IPS DF 19.7 (cell line): ENCODE results near the gene MROH2A.
"Not testable (repeated sequence)": the region's sequence is repeated elsewhere in the genome, so short reads cannot be mapped to it uniquely, and the experiment has no call there.

Experiments used
- DNase-seq: peaks from one replicate; pipeline ENCODE4 v3.0.0-alpha.2; 2013; ENCODE audit warnings: low read depth, low spot score

Gene MROH2A

GRCh38 chr2:233853883-233854240 is 75.7 kb downstream of the MROH2A start:
- DNase-seq: no peak

- peak; percentile 82 for DNase-seq
Observed at GRCh38 chr2:233854241-233854981, 76.3 kb downstream of the MROH2A start, which contains the start of gene HJURP. Gene HJURP (minus strand): TSS chr2:233854535. CDS start chr2:233854500, 35 bp downstream.

GRCh38 chr2:233855345-233855744 is 77.2 kb downstream of the MROH2A start:
- no peak for DNase-seq

- DNase-seq: no peak
Observed at GRCh38 chr2:233856184-233856583, 78.1 kb downstream of the MROH2A start.

GRCh38 chr2:233857511-233858141 is 79.5 kb downstream of the MROH2A start:
- DNase-seq: no peak

GRCh38 chr2:233858331-233858730 is 80.2 kb downstream of the MROH2A start:
- no peak for DNase-seq

- no peak for DNase-seq
Observed at GRCh38 chr2:233862261-233862768, 84.2 kb downstream of the MROH2A start.

- DNase-seq: no peak
Observed at GRCh38 chr2:233865838-233866237, 87.7 kb downstream of the MROH2A start.

- no peak for DNase-seq
Observed at GRCh38 chr2:233866479-233866878, 88.3 kb downstream of the MROH2A start.

GRCh38 chr2:233867993-233868532 is 89.9 kb downstream of the MROH2A start, which contains the start of gene MSL3B:
Gene MSL3B (minus strand): TSS chr2:233868386.
- no peak for DNase-seq

GRCh38 chr2:233871432-233871831 is 93.3 kb downstream of the MROH2A start:
- DNase-seq: no peak

GRCh38 chr2:233872125-233872524 is 94.0 kb downstream of the MROH2A start:
- DNase-seq: not testable (repeated sequence)

GRCh38 chr2:233882353-233882752 is 104.2 kb downstream of the MROH2A start:
- no peak for DNase-seq
